DND-41 (cell line): Measurements from ENCODE around the gene SMIM29.
"Not testable (repeated sequence)": the region's sequence is repeated elsewhere in the genome, so short reads cannot be mapped to it uniquely, and the experiment has no call there.

Source experiments
- EZH2 ChIP-seq: IDR thresholded peaks from 3 replicates; pipeline ENCODE4 v1.6.1; 2012; ENCODE audit warnings: borderline replicate concordance, low read depth, mild to moderate bottlenecking, moderate library complexity, low read length, inconsistent platforms; ENCODE audit not compliant: severe bottlenecking
- TF ChIP-seq, protein P1 (sequence below): IDR thresholded peaks from 2 replicates; pipeline ENCODE4 v1.5.1; 2012; ENCODE audit warnings: borderline replicate concordance, low read length, moderate library complexity, mild to moderate bottlenecking; ENCODE audit not compliant: poor library complexity, severe bottlenecking; ENCODE audit errors: extremely low read depth

DNA sequence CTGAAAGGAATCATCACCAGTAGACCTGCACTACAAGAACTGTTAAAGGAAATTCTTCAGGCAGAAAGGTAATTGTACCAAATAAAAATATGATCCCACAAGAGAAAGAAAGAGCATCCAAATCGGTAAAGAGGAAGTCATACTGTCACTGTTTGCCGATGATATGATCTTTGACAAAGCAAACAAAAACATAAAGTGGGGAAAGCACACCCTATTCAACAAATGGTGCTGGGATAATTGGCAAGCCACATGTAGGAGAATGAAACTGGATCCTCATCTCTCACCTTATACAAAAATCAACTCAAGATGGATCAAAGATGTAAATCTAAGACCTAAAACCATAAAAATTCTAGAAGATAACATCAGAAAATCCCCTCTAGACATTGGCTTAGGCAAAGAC is 3.6 kb upstream of the SMIM29 start:
- TF ChIP-seq, protein P1, sequence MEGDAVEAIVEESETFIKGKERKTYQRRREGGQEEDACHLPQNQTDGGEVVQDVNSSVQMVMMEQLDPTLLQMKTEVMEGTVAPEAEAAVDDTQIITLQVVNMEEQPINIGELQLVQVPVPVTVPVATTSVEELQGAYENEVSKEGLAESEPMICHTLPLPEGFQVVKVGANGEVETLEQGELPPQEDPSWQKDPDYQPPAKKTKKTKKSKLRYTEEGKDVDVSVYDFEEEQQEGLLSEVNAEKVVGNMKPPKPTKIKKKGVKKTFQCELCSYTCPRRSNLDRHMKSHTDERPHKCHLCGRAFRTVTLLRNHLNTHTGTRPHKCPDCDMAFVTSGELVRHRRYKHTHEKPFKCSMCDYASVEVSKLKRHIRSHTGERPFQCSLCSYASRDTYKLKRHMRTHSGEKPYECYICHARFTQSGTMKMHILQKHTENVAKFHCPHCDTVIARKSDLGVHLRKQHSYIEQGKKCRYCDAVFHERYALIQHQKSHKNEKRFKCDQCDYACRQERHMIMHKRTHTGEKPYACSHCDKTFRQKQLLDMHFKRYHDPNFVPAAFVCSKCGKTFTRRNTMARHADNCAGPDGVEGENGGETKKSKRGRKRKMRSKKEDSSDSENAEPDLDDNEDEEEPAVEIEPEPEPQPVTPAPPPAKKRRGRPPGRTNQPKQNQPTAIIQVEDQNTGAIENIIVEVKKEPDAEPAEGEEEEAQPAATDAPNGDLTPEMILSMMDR: not testable (repeated sequence)
- TF ChIP-seq EZH2: not testable (repeated sequence)
